ENCODE measurements around the gene LAMA3.
"Not testable (repeated sequence)": the region's sequence is repeated elsewhere in the genome, so short reads cannot be mapped to it uniquely, and the experiment has no call there.

The LAMA3 gene

DNA sequence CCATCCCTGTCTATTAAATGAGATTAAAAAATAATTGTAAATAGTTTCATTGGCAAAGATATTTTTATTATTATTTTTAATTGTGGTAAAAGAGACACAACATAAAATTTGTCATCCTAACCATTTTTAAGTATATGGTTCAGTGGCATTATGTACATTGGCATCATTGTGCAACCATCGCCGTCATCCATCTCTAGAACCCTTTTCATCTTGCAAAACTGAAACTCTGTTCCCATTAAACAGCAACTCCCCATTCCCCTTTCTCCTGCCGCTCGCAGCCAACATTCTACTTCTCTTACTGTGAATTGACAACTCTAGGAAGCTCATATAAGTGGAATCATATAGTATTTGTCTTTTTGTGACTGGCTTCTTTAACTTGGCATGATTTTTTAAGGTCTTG is 25.3 kb downstream of the LAMA3 start:
- Histone ChIP-seq H3K9me3 (ENCODE audit: control insufficient read depth, insufficient read depth, low read depth, low read length) (no peaks in the 10 kb centered on the region), H3K27ac (ENCODE audit: extremely low read depth, low read depth, low read length) (no peak overlapping the region), H3K4me3 (ENCODE audit: low read depth, low read length) (no peak overlapping the region), H3K4me1 (ENCODE audit: control insufficient read depth, insufficient read depth, low read length) (no peaks in the 10 kb centered on the region), H3K36me3 (ENCODE audit: control insufficient read depth in 2 of 2, insufficient read depth in 1 of 2, low read length in 2 of 2) (no peaks in the 10 kb centered on the region; a peak in 1 of 3 replicates)
- TF ChIP-seq ZNF169 (tag by site-specific recombination; IDR thresholded peaks at IDR 0.05) = no peak
- TF ChIP-seq ZNF555 (tag by site-specific recombination; conservative IDR thresholded peaks at IDR 0.05) = no peak
- TF ChIP-seq TCF7L2 (IDR thresholded peaks at IDR 0.05; ENCODE audit: borderline replicate concordance, low read depth, low read length) = no peak
- TF ChIP-seq ZEB2 (tag by site-specific recombination; IDR thresholded peaks at IDR 0.05) = no peak
- no peak for TF ChIP-seq ZNF549 (tag by site-specific recombination; IDR thresholded peaks at IDR 0.05)
- TF ChIP-seq, protein P1, sequence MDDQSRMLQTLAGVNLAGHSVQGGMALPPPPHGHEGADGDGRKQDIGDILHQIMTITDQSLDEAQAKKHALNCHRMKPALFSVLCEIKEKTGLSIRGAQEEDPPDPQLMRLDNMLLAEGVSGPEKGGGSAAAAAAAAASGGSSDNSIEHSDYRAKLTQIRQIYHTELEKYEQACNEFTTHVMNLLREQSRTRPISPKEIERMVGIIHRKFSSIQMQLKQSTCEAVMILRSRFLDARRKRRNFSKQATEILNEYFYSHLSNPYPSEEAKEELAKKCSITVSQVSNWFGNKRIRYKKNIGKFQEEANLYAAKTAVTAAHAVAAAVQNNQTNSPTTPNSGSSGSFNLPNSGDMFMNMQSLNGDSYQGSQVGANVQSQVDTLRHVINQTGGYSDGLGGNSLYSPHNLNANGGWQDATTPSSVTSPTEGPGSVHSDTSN (CRISPR knock-in tag; IDR thresholded peaks at IDR 0.05) = no peak
- TF ChIP-seq, protein P2, sequence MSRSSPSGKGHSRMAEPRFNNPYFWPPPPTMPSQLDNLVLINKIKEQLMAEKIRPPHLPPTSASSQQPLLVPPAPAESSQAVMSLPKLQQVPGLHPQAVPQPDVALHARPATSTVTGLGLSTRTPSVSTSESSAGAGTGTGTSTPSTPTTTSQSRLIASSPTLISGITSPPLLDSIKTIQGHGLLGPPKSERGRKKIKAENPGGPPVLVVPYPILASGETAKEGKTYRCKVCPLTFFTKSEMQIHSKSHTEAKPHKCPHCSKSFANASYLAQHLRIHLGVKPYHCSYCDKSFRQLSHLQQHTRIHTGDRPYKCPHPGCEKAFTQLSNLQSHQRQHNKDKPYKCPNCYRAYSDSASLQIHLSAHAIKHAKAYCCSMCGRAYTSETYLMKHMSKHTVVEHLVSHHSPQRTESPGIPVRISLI (tag by site-specific recombination; IDR thresholded peaks at IDR 0.05) = no peak
- no peak for TF ChIP-seq GLIS1 (tag by site-specific recombination; IDR thresholded peaks at IDR 0.05)
- no peak for TF ChIP-seq ZNF596 (tag by site-specific recombination; IDR thresholded peaks at IDR 0.05)
- ChIA-PET POLR2A (interaction anchor here (0.6 to 2.4 kb wide), 2 partner anchors 12 to 810 kb away, joined by 4 to 6 read pairs; no protein-coding TSS in a partner anchor), CTCF (interaction anchor here (0.7 to 1.2 kb wide), 3 partner anchors 11 to 82 kb away, joined by 3 to 7 read pairs (median 3); no protein-coding TSS in a partner anchor)

DNA sequence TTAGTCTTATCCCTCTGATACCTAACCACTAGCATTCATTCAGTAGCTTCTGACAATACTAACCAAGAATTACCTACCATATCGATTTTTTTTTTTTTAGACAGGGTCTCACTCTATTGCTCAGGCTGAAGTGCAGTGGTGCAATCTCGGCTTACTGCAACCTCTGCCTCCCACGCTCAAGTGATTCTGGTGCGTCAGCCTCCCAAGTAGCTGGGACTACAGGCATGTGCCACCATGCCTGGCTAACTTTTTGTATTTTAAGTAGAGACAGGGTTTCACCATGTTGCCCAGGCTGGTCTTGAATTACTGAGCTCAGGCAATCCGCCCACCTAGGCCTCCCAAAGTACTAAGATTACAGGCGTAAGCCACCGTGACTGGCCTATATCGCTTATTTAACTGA is 26.8 kb downstream of the LAMA3 start:
- peak; percentile 15; the same call in 1 of the 2 replicates for TF ChIP-seq ZFHX2 (tag by site-specific recombination; conservative IDR thresholded peaks at IDR 0.05)
- H3K4me3 ChIP-seq (ENCODE audit: low read depth, low read length); H3K36me3 ChIP-seq (ENCODE audit: control insufficient read depth in 2 of 2, insufficient read depth in 1 of 2, low read length in 2 of 2); H3K4me1 ChIP-seq (ENCODE audit: control insufficient read depth, insufficient read depth, low read length); H3K9me3 ChIP-seq (ENCODE audit: control insufficient read depth, insufficient read depth, low read depth, low read length); H3K27ac ChIP-seq (ENCODE audit: extremely low read depth, low read depth, low read length); CTCF ChIA-PET: not testable (repeated sequence)
- POLR2A ChIA-PET = interaction anchor here (2.4 kb wide), 1 partner anchor 13 kb away, joined by 6 read pairs; no protein-coding TSS in a partner anchor

DNA sequence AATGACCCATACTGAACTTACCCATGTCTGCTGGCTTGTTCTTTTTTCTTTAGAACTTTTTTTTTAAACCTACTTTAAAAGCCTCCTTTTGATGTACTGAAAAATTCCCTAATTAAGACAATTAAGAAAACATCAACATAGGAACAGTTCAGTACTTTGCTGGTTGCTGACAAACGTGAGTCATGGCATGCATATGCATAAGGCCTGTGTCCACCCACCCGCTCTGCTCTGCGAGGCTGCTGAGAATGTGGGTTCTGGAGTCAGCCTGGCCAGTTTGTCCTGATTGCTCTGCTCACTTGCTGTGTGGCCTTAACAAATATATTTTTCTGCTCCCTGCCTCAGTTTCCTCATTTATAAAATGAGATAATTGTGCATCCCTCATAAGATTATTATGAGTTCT is 27.3 kb downstream of the LAMA3 start:
- no peak overlapping the region for H3K27ac ChIP-seq (ENCODE audit: extremely low read depth, low read depth, low read length)
- H3K4me3 ChIP-seq (ENCODE audit: low read depth, low read length) = no peak overlapping the region
- POLR2A ChIA-PET = interaction anchor here (2.4 kb wide), 1 partner anchor 14 kb away, joined by 6 read pairs; no protein-coding TSS in a partner anchor
- CTCF ChIA-PET = no interaction called here
- H3K4me1 ChIP-seq (ENCODE audit: control insufficient read depth, insufficient read depth, low read length) = peaks cover 4% of the 10 kb centered on the region; the same call in 1 of the 2 replicates
- no peaks in the 10 kb centered on the region for H3K9me3 ChIP-seq (ENCODE audit: control insufficient read depth, insufficient read depth, low read depth, low read length)
- no peaks in the 10 kb centered on the region; a peak in 1 of 3 replicates for H3K36me3 ChIP-seq (ENCODE audit: control insufficient read depth in 2 of 2, insufficient read depth in 1 of 2, low read length in 2 of 2)
- TF ChIP-seq ZNF776 (tag by site-specific recombination; IDR thresholded peaks at IDR 0.05; ENCODE audit: borderline replicate concordance) (no peak), ZNF138 (tag by site-specific recombination; IDR thresholded peaks at IDR 0.05; ENCODE audit: borderline replicate concordance) (no peak), ZNF501 (tag by site-specific recombination; IDR thresholded peaks at IDR 0.05) (no peak), KLF9 (tag by site-specific recombination; IDR thresholded peaks at IDR 0.05; ENCODE audit: low read depth) (no peak), KLF1 (tag by site-specific recombination; IDR thresholded peaks at IDR 0.05) (no peak), ZNF121 (tag by site-specific recombination; IDR thresholded peaks at IDR 0.05) (no peak), ZSCAN16 (tag by site-specific recombination; IDR thresholded peaks at IDR 0.05) (no peak), TCF7L2 (IDR thresholded peaks at IDR 0.05; ENCODE audit: borderline replicate concordance, low read depth, low read length) (no peak), ZNF514 (tag by site-specific recombination; IDR thresholded peaks at IDR 0.05) (no peak), ZBTB48 (tag by site-specific recombination; IDR thresholded peaks at IDR 0.05) (no peak)
- TF ChIP-seq, protein P3, sequence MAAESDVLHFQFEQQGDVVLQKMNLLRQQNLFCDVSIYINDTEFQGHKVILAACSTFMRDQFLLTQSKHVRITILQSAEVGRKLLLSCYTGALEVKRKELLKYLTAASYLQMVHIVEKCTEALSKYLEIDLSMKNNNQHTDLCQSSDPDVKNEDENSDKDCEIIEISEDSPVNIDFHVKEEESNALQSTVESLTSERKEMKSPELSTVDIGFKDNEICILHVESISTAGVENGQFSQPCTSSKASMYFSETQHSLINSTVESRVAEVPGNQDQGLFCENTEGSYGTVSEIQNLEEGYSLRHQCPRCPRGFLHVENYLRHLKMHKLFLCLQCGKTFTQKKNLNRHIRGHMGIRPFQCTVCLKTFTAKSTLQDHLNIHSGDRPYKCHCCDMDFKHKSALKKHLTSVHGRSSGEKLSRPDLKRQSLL (tag by site-specific recombination; IDR thresholded peaks at IDR 0.05) = no peak
- TF ChIP-seq, protein P4, sequence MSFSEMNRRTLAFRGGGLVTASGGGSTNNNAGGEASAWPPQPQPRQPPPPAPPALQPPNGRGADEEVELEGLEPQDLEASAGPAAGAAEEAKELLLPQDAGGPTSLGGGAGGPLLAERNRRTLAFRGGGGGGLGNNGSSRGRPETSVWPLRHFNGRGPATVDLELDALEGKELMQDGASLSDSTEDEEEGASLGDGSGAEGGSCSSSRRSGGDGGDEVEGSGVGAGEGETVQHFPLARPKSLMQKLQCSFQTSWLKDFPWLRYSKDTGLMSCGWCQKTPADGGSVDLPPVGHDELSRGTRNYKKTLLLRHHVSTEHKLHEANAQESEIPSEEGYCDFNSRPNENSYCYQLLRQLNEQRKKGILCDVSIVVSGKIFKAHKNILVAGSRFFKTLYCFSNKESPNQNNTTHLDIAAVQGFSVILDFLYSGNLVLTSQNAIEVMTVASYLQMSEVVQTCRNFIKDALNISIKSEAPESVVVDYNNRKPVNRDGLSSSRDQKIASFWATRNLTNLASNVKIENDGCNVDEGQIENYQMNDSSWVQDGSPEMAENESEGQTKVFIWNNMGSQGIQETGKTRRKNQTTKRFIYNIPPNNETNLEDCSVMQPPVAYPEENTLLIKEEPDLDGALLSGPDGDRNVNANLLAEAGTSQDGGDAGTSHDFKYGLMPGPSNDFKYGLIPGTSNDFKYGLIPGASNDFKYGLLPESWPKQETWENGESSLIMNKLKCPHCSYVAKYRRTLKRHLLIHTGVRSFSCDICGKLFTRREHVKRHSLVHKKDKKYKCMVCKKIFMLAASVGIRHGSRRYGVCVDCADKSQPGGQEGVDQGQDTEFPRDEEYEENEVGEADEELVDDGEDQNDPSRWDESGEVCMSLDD (tag by site-specific recombination; IDR thresholded peaks at IDR 0.05) = no peak
- TF ChIP-seq, protein P5, sequence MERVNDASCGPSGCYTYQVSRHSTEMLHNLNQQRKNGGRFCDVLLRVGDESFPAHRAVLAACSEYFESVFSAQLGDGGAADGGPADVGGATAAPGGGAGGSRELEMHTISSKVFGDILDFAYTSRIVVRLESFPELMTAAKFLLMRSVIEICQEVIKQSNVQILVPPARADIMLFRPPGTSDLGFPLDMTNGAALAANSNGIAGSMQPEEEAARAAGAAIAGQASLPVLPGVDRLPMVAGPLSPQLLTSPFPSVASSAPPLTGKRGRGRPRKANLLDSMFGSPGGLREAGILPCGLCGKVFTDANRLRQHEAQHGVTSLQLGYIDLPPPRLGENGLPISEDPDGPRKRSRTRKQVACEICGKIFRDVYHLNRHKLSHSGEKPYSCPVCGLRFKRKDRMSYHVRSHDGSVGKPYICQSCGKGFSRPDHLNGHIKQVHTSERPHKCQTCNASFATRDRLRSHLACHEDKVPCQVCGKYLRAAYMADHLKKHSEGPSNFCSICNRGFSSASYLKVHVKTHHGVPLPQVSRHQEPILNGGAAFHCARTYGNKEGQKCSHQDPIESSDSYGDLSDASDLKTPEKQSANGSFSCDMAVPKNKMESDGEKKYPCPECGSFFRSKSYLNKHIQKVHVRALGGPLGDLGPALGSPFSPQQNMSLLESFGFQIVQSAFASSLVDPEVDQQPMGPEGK (tag by site-specific recombination; IDR thresholded peaks at IDR 0.05) = no peak
